Gastroesophageal sphincter (tissue), 4 donors: ENCODE measurements around the gene NECTIN1. TPM values are rescaled to one million over a fixed set of nuclear protein-coding genes. Genes with fewer than 3 reads are reported as not detected.

Experiments used
- ATAC-seq: fragments of 150-250 bp; one replicate; pipeline ENCODE4 v1.9.1; 2016; ENCODE audit warnings: mild to moderate bottlenecking, moderate library complexity
- H3K27ac ChIP-seq, 4 donors: fragments of 200-600 bp; sonication (generic) in 3 of 4; 1 replicate in 3 of 4; 2 replicates in 1 of 4; pipeline ENCODE4 v1.5.1; 2016 to 2019
- H3K27me3 ChIP-seq: fragments of 200-600 bp; sonication (generic); one replicate; pipeline ENCODE4 v1.5.1; 2019
- H3K36me3 ChIP-seq, 2 donors: fragments of 200-600 bp; sonication (generic); one replicate each; pipeline ENCODE4 v1.5.1; 2019; ENCODE audit warnings: control low read depth in 1 of 2
- H3K4me1 ChIP-seq, 3 donors: fragments of 200-600 bp; sonication (generic); 1 replicate in 2 of 3; 2 replicates in 1 of 3; pipeline ENCODE4 v1.5.1; 2016 to 2019; ENCODE audit warnings: control low read depth in 2 of 3
- H3K4me3 ChIP-seq, 2 donors: fragments of 200-600 bp; sonication (generic); one replicate each; pipeline ENCODE4 v1.5.1; 2019; ENCODE audit warnings: mild to moderate bottlenecking in 1 of 2, moderate library complexity in 1 of 2
- H3K9me3 ChIP-seq, 3 donors: fragments of 200-600 bp; sonication (generic); one replicate each; pipeline ENCODE4 v1.5.1; 2017 to 2019; ENCODE audit warnings: control low read depth in 2 of 3
- CTCF ChIP-seq, 4 experiments: fragments of 200-600 bp in 2 of 4; fragments of 450-650 bp in 2 of 4; sonication (generic) in 1 of 4; IDR thresholded peaks; one replicate each; pipeline ENCODE4 v1.5.1; 2017 to 2019; ENCODE audit warnings: antibody characterized with exemption in 4 of 4, mild to moderate bottlenecking in 2 of 4, moderate library complexity in 2 of 4
- EP300 ChIP-seq: sonication (generic); formaldehyde crosslinking; IDR thresholded peaks from one replicate; pipeline ENCODE4 v1.6.1; 2017; ENCODE audit warnings: antibody characterized with exemption, mild to moderate bottlenecking
- POLR2A ChIP-seq, 2 donors: fragments of 450-650 bp; IDR thresholded peaks; one replicate each; pipeline ENCODE4 v1.6.1; 2017; ENCODE audit warnings: antibody characterized with exemption in 2 of 2, mild to moderate bottlenecking in 2 of 2, moderate library complexity in 1 of 2
- POLR2AphosphoS5 ChIP-seq: sonication (generic); formaldehyde crosslinking; IDR thresholded peaks from one replicate; pipeline ENCODE4 v1.6.1; 2017; ENCODE audit warnings: antibody characterized with exemption
- WGBS, 2 donors: methylation state at CpG; one replicate each; pipeline ENCODE4 v1.1.5; 2018; ENCODE audit warnings: low coverage in 1 of 2; 5-methylcytosine and 5-hydroxymethylcytosine counted together
- total RNA-seq, 4 donors: library from RNA; depleted of rRNA; stranded (reverse); fragments of >200 nt; gene quantifications; one replicate each; pipeline ENCODE4 v1.1.0, GENCODE V29; 2016

NECTIN1 gene
- total RNA-seq, 4 donors from 2014 or later: 2.6 to 7.1 (median 4.3) TPM

GRCh38 chr11:119739021-119739703 is 10.2 kb upstream of the NECTIN1 start:
- Histone ChIP-seq H3K27ac (no peak overlapping the region), H3K27me3 (peaks cover 69% of the 10 kb centered on the region), H3K4me3 (no peak overlapping the region), H3K36me3 (no peaks in the 10 kb centered on the region), H3K4me1 (peaks cover 0 to 23% (median 10%) of the 10 kb centered on the region in 3 donors), H3K9me3 (no peaks in the 10 kb centered on the region)
- no peak for TF ChIP-seq POLR2AphosphoS5
- no peak for TF ChIP-seq EP300
- TF ChIP-seq POLR2A (IDR thresholded peaks at IDR 0.05): no peak
- TF ChIP-seq CTCF (IDR thresholded peaks at IDR 0.05): no peak
- WGBS, 2 donors: 52 to 56% methylated on average over 5 to 7 of the region's 8 CpGs
- no peak for ATAC-seq

GRCh38 chr11:119738059-119738439 is 9.0 kb upstream of the NECTIN1 start:
- WGBS, 2 donors: 80% methylated on average over 1 of the region's 5 CpGs; no CpG with 5 or more reads in 1 of the 2 donors

GRCh38 chr11:119737366-119738058 is 8.5 kb upstream of the NECTIN1 start:
- TF ChIP-seq CTCF (IDR thresholded peaks at IDR 0.05) (no peak), POLR2AphosphoS5 (no peak), POLR2A (IDR thresholded peaks at IDR 0.05) (no peak), EP300 (no peak)
- H3K27me3 ChIP-seq: peaks cover 59% of the 10 kb centered on the region

More at GRCh38 chr11:119738059-119738439, 9.0 kb upstream of the NECTIN1 start:
- Histone ChIP-seq H3K27me3 (peaks cover 64% of the 10 kb centered on the region), H3K27ac (no peak overlapping the region), H3K4me3 (no peak overlapping the region), H3K4me1 (peaks cover 0 to 23% (median 10%) of the 10 kb centered on the region in 3 donors), H3K9me3 (no peaks in the 10 kb centered on the region), H3K36me3 (no peaks in the 10 kb centered on the region)
- no peak for ATAC-seq
- TF ChIP-seq POLR2AphosphoS5 (no peak), POLR2A (IDR thresholded peaks at IDR 0.05) (no peak), CTCF (IDR thresholded peaks at IDR 0.05) (no peak), EP300 (no peak)

DNA sequence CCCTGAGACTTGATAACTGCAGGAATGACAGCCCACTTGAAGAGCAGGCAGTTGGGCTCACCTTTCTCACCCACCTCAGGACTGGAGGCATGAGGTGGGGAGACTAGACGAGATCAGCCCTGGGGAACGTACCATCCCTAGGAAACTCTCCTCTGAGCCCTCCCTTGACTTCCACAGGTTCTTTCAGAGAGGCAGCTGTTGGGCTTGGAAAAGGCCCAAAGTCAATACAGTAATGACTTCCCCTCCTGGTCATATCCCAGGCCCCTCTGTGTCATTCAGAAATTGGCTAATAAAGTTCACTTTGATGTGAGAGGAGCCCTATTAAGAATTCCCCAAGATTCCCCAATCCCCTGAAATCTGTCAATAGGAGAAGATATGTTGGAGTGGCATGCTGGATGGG is 5.8 kb upstream of the NECTIN1 start:
- no peak overlapping the region for H3K27ac ChIP-seq
- no peaks in the 10 kb centered on the region for H3K9me3 ChIP-seq
- H3K27me3 ChIP-seq: peaks cover 32% of the 10 kb centered on the region
- no peaks in the 10 kb centered on the region for H3K36me3 ChIP-seq
- H3K4me3 ChIP-seq: no peak overlapping the region
- TF ChIP-seq POLR2AphosphoS5 (no peak), CTCF (IDR thresholded peaks at IDR 0.05) (no peak), POLR2A (IDR thresholded peaks at IDR 0.05) (no peak), EP300 (no peak)
- ATAC-seq: no peak
- 60% methylated on average over 2 of the region's 2 CpGs; no CpG with 5 or more reads in 1 of the 2 donors for WGBS, 2 donors
- H3K4me1 ChIP-seq: peaks cover 0 to 7% (median 5%) of the 10 kb centered on the region in 3 donors

More at GRCh38 chr11:119737366-119738058, 8.5 kb upstream of the NECTIN1 start:
- WGBS, 2 donors: 88 to 91% methylated on average over 4 to 6 of the region's 8 CpGs
- Histone ChIP-seq H3K4me1 (peaks cover 0 to 18% (median 10%) of the 10 kb centered on the region in 3 donors), H3K27ac (no peak overlapping the region), H3K9me3 (no peaks in the 10 kb centered on the region), H3K36me3 (no peaks in the 10 kb centered on the region), H3K4me3 (no peak overlapping the region)
- no peak for ATAC-seq
